Measurements from ENCODE around the gene CSNK1G1.
A peak's percentile ranks its signal among the peaks of the same experiment; 100 is the strongest.

CSNK1G1 gene

GRCh38 chr15:64148581-64148980 is 207.4 kb downstream of the CSNK1G1 start:
- peaks cover 4 to 14% of the 10 kb centered on the region in 2 experiments for H3K4me1 ChIP-seq (ENCODE audit: control insufficient read depth in 1 of 2, insufficient read depth in 2 of 2, low read length in 2 of 2)
- H3K4me3 ChIP-seq (ENCODE audit: low read depth, low read length): no peak overlapping the region
- no peak overlapping the region for H3K18ac ChIP-seq (ENCODE audit: low read length)
- no peak overlapping the region for H3K9ac ChIP-seq (ENCODE audit: low read length)
- no peak overlapping the region for H2BK12ac ChIP-seq (ENCODE audit: low read length)
- H3K79me2 ChIP-seq (ENCODE audit: control insufficient read depth, insufficient read depth, low read length, poor library complexity): no peaks in the 10 kb centered on the region
- no CpG with 5 or more reads among the region's 3 CpGs for WGBS (ENCODE audit: extremely low coverage, insufficient coverage, insufficient read length)
- H3K9me3 ChIP-seq (ENCODE audit: insufficient read depth, low read depth, low read length): no peaks in the 10 kb centered on the region
- no peak overlapping the region for H3K4me2 ChIP-seq (ENCODE audit: low read length)
- no peak overlapping the region for H3K27ac ChIP-seq (ENCODE audit: low read depth, low read length)
- no peak overlapping the region for H2AFZ ChIP-seq (ENCODE audit: insufficient read depth, low read length, poor library complexity)
- H3K36me3 ChIP-seq (ENCODE audit: control insufficient read depth in 1 of 2, insufficient read depth in 2 of 2, low read length in 2 of 2): peaks cover 6 to 12% of the 10 kb centered on the region in 2 experiments
- DNase-seq: peak; percentile 57 to 78
- no peak overlapping the region for H3K14ac ChIP-seq (ENCODE audit: low read length)
- no peak overlapping the region for H4K12ac ChIP-seq (ENCODE audit: low read depth, low read length)
- no peak overlapping the region for H3K4ac ChIP-seq (ENCODE audit: low read depth, low read length)
- peaks cover 16% of the 10 kb centered on the region for H3K27me3 ChIP-seq (ENCODE audit: insufficient read depth, low read length)
- H2BK5ac ChIP-seq (ENCODE audit: low read depth, low read length, poor library complexity): no peak overlapping the region
- no peak overlapping the region for H2AK5ac ChIP-seq (ENCODE audit: low read length)
- H3K79me1 ChIP-seq (ENCODE audit: low read length): peaks cover 2% of the 10 kb centered on the region
- no peak overlapping the region for H4K91ac ChIP-seq (ENCODE audit: low read depth, low read length)
- H2BK120ac ChIP-seq (ENCODE audit: insufficient read depth, low read length, poor library complexity): no peak overlapping the region
- no peak overlapping the region for H3K23ac ChIP-seq (ENCODE audit: low read length)
- no peak overlapping the region for H4K8ac ChIP-seq (ENCODE audit: low read depth, low read length)

GRCh38 chr15:64148168-64148567 is 207.8 kb downstream of the CSNK1G1 start:
- H3K18ac ChIP-seq (ENCODE audit: low read length): no peak overlapping the region
- H3K4me2 ChIP-seq (ENCODE audit: low read length): no peak overlapping the region
- H3K9me3 ChIP-seq (ENCODE audit: insufficient read depth, low read depth, low read length): no peaks in the 10 kb centered on the region

GRCh38 chr15:64146885-64147681 is 208.9 kb downstream of the CSNK1G1 start:
- no peak overlapping the region for H2BK5ac ChIP-seq (ENCODE audit: low read depth, low read length, poor library complexity)
- no peak overlapping the region for H3K27ac ChIP-seq (ENCODE audit: low read depth, low read length)
- no peaks in the 10 kb centered on the region for H3K9me3 ChIP-seq (ENCODE audit: insufficient read depth, low read depth, low read length)
- H3K36me3 ChIP-seq (ENCODE audit: control insufficient read depth in 1 of 2, insufficient read depth in 2 of 2, low read length in 2 of 2): peaks cover 13 to 14% of the 10 kb centered on the region in 2 experiments
- H3K79me1 ChIP-seq (ENCODE audit: low read length): peaks cover 2% of the 10 kb centered on the region
- H2AFZ ChIP-seq (ENCODE audit: insufficient read depth, low read length, poor library complexity): no peak overlapping the region
- H4K12ac ChIP-seq (ENCODE audit: low read depth, low read length): no peak overlapping the region
- H3K18ac ChIP-seq (ENCODE audit: low read length): no peak overlapping the region
- H2BK12ac ChIP-seq (ENCODE audit: low read length): no peak overlapping the region
- H2BK120ac ChIP-seq (ENCODE audit: insufficient read depth, low read length, poor library complexity): no peak overlapping the region
- no peak overlapping the region for H3K23ac ChIP-seq (ENCODE audit: low read length)
- no peak overlapping the region for H3K14ac ChIP-seq (ENCODE audit: low read length)
- peaks cover 3 to 11% of the 10 kb centered on the region in 2 experiments for H3K4me1 ChIP-seq (ENCODE audit: control insufficient read depth in 1 of 2, insufficient read depth in 2 of 2, low read length in 2 of 2)
- peaks cover 6% of the 10 kb centered on the region for H3K27me3 ChIP-seq (ENCODE audit: insufficient read depth, low read length)
- DNase-seq: no peak
- no peak overlapping the region for H4K91ac ChIP-seq (ENCODE audit: low read depth, low read length)
- no peak overlapping the region for H3K9ac ChIP-seq (ENCODE audit: low read length)
- H3K4me3 ChIP-seq (ENCODE audit: low read depth, low read length): no peak overlapping the region
- no peak overlapping the region for H2AK5ac ChIP-seq (ENCODE audit: low read length)
- no peak overlapping the region for H3K4me2 ChIP-seq (ENCODE audit: low read length)
- H3K4ac ChIP-seq (ENCODE audit: low read depth, low read length): no peak overlapping the region
- H4K8ac ChIP-seq (ENCODE audit: low read depth, low read length): no peak overlapping the region
- no CpG with 5 or more reads among the region's 26 CpGs for WGBS (ENCODE audit: extremely low coverage, insufficient coverage, insufficient read length)
- no peaks in the 10 kb centered on the region for H3K79me2 ChIP-seq (ENCODE audit: control insufficient read depth, insufficient read depth, low read length, poor library complexity)

More at GRCh38 chr15:64148168-64148567, 207.8 kb downstream of the CSNK1G1 start:
- no peak overlapping the region for H3K4me3 ChIP-seq (ENCODE audit: low read depth, low read length)
- H2BK120ac ChIP-seq (ENCODE audit: insufficient read depth, low read length, poor library complexity): no peak overlapping the region
- whole genome bisulfite sequencing (ENCODE audit: extremely low coverage, insufficient coverage, insufficient read length): no CpG with 5 or more reads among the region's 7 CpGs
- H3K27ac ChIP-seq (ENCODE audit: low read depth, low read length): no peak overlapping the region
- no peak overlapping the region for H2BK12ac ChIP-seq (ENCODE audit: low read length)
- DNase-seq: peak; percentile 15 to 58
- H2AFZ ChIP-seq (ENCODE audit: insufficient read depth, low read length, poor library complexity): no peak overlapping the region
- H3K79me1 ChIP-seq (ENCODE audit: low read length): peaks cover 2% of the 10 kb centered on the region
- H2AK5ac ChIP-seq (ENCODE audit: low read length): no peak overlapping the region
- no peak overlapping the region for H4K8ac ChIP-seq (ENCODE audit: low read depth, low read length)
- H3K36me3 ChIP-seq (ENCODE audit: control insufficient read depth in 1 of 2, insufficient read depth in 2 of 2, low read length in 2 of 2): peaks cover 10 to 14% of the 10 kb centered on the region in 2 experiments
- H2BK5ac ChIP-seq (ENCODE audit: low read depth, low read length, poor library complexity): no peak overlapping the region
- no peak overlapping the region for H4K91ac ChIP-seq (ENCODE audit: low read depth, low read length)
- no peak overlapping the region for H3K23ac ChIP-seq (ENCODE audit: low read length)
- H3K4ac ChIP-seq (ENCODE audit: low read depth, low read length): no peak overlapping the region
- H3K27me3 ChIP-seq (ENCODE audit: insufficient read depth, low read length): peaks cover 16% of the 10 kb centered on the region
- no peak overlapping the region for H4K12ac ChIP-seq (ENCODE audit: low read depth, low read length)
- no peak overlapping the region for H3K14ac ChIP-seq (ENCODE audit: low read length)
- no peaks in the 10 kb centered on the region for H3K79me2 ChIP-seq (ENCODE audit: control insufficient read depth, insufficient read depth, low read length, poor library complexity)
- no peak overlapping the region for H3K9ac ChIP-seq (ENCODE audit: low read length)
- H3K4me1 ChIP-seq (ENCODE audit: control insufficient read depth in 1 of 2, insufficient read depth in 2 of 2, low read length in 2 of 2): peaks cover 4 to 14% of the 10 kb centered on the region in 2 experiments

- no peaks in the 10 kb centered on the region for H3K27me3 ChIP-seq (ENCODE audit: insufficient read depth, low read length)
- H3K36me3 ChIP-seq (ENCODE audit: control insufficient read depth in 1 of 2, insufficient read depth in 2 of 2, low read length in 2 of 2): peaks cover 16 to 17% of the 10 kb centered on the region in 2 experiments
- H4K12ac ChIP-seq (ENCODE audit: low read depth, low read length): no peak overlapping the region
- no peak overlapping the region for H3K27ac ChIP-seq (ENCODE audit: low read depth, low read length)
- no peaks in the 10 kb centered on the region for H3K79me2 ChIP-seq (ENCODE audit: control insufficient read depth, insufficient read depth, low read length, poor library complexity)
- no peak overlapping the region for H3K4me2 ChIP-seq (ENCODE audit: low read length)
- H2BK12ac ChIP-seq (ENCODE audit: low read length): no peak overlapping the region
- H3K4me1 ChIP-seq (ENCODE audit: control insufficient read depth in 1 of 2, insufficient read depth in 2 of 2, low read length in 2 of 2): peaks cover 0 to 5% of the 10 kb centered on the region in 2 experiments
- H2AK5ac ChIP-seq (ENCODE audit: low read length): no peak overlapping the region
- no CpG with 5 or more reads among the region's 3 CpGs for WGBS (ENCODE audit: extremely low coverage, insufficient coverage, insufficient read length)
- H2BK120ac ChIP-seq (ENCODE audit: insufficient read depth, low read length, poor library complexity): no peak overlapping the region
- no peak overlapping the region for H2AFZ ChIP-seq (ENCODE audit: insufficient read depth, low read length, poor library complexity)
- no peaks in the 10 kb centered on the region for H3K9me3 ChIP-seq (ENCODE audit: insufficient read depth, low read depth, low read length)
- H3K79me1 ChIP-seq (ENCODE audit: low read length): peaks cover 2% of the 10 kb centered on the region
- no peak overlapping the region for H3K4me3 ChIP-seq (ENCODE audit: low read depth, low read length)
- H3K9ac ChIP-seq (ENCODE audit: low read length): no peak overlapping the region
- H3K14ac ChIP-seq (ENCODE audit: low read length): no peak overlapping the region
- no peak for DNase-seq
- no peak overlapping the region for H3K23ac ChIP-seq (ENCODE audit: low read length)
- no peak overlapping the region for H4K91ac ChIP-seq (ENCODE audit: low read depth, low read length)
- H4K8ac ChIP-seq (ENCODE audit: low read depth, low read length): no peak overlapping the region
- H2BK5ac ChIP-seq (ENCODE audit: low read depth, low read length, poor library complexity): no peak overlapping the region
- H3K18ac ChIP-seq (ENCODE audit: low read length): no peak overlapping the region
- H3K4ac ChIP-seq (ENCODE audit: low read depth, low read length): no peak overlapping the region
Measured at GRCh38 chr15:64146520-64146884, 209.5 kb downstream of the CSNK1G1 start.
